ENCODE data around the gene KCNRG.

DNA sequence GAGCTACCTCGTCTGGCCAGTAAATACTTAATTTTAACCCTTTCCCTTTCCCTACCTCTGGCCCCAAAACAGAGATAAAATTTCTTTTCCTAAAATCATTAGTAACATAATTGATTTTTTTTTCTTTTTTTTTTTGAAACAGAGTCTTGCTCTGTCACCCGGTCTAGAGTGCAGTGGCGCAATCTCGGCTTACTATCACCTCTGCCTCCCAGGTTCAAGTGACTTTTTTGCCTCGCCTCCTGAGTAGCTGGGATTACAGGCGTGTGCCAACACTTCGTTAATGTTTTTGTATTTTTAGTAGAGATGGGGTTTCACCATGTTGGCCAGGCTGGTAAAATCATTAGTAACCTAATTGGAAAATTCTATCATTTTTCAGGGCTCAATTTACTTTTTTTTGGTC is 28.8 kb upstream of the KCNRG start:
- TF ChIP-seq, protein P1, sequence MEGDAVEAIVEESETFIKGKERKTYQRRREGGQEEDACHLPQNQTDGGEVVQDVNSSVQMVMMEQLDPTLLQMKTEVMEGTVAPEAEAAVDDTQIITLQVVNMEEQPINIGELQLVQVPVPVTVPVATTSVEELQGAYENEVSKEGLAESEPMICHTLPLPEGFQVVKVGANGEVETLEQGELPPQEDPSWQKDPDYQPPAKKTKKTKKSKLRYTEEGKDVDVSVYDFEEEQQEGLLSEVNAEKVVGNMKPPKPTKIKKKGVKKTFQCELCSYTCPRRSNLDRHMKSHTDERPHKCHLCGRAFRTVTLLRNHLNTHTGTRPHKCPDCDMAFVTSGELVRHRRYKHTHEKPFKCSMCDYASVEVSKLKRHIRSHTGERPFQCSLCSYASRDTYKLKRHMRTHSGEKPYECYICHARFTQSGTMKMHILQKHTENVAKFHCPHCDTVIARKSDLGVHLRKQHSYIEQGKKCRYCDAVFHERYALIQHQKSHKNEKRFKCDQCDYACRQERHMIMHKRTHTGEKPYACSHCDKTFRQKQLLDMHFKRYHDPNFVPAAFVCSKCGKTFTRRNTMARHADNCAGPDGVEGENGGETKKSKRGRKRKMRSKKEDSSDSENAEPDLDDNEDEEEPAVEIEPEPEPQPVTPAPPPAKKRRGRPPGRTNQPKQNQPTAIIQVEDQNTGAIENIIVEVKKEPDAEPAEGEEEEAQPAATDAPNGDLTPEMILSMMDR (IDR thresholded peaks at IDR 0.05; ENCODE audit: insufficient read depth, low read depth, low read length), result no peak
- TF ChIP-seq EZH2 (IDR thresholded peaks at IDR 0.05; ENCODE audit: insufficient read depth, low read length), result no peak
